ENCODE measurements around the gene YPEL4.

Gene YPEL4

GRCh38 chr11:57630171-57630570, 19.5 kb downstream of the YPEL4 start:
- DNase-seq, result no peak

- DNase-seq, result no peak
These were observed 22.8 kb downstream of the YPEL4 start for GRCh38 chr11:57626895-57627294.

- DNase-seq, result no peak
These were observed 24.8 kb downstream of the YPEL4 start for GRCh38 chr11:57624864-57625263.

- DNase-seq, result no peak
These were observed 27.4 kb downstream of the YPEL4 start for GRCh38 chr11:57622263-57622662.

GRCh38 chr11:57620467-57620866, 29.2 kb downstream of the YPEL4 start:
- no peak for DNase-seq

- DNase-seq, result no peak
These were observed 30.4 kb downstream of the YPEL4 start for GRCh38 chr11:57619331-57619730.

GRCh38 chr11:57618438-57618837, 31.3 kb downstream of the YPEL4 start:
- no peak for DNase-seq

- DNase-seq, result no peak
These were observed 33.1 kb downstream of the YPEL4 start for GRCh38 chr11:57616595-57616994.

GRCh38 chr11:57615308-57615707, 34.4 kb downstream of the YPEL4 start:
- no peak for DNase-seq

- no peak for DNase-seq
These were observed 35.4 kb downstream of the YPEL4 start for GRCh38 chr11:57614234-57614772.

GRCh38 chr11:57610170-57610569, 39.5 kb downstream of the YPEL4 start:
- DNase-seq, result no peak

GRCh38 chr11:57605028-57605420, 44.7 kb downstream of the YPEL4 start:
- no peak for DNase-seq

- no peak for DNase-seq
These were observed 45.2 kb downstream of the YPEL4 start for GRCh38 chr11:57604296-57605027.

- no peak for DNase-seq
These were observed 48.4 kb downstream of the YPEL4 start for GRCh38 chr11:57601297-57601696.

GRCh38 chr11:57599381-57599780, 50.3 kb downstream of the YPEL4 start:
- DNase-seq, result no peak

GRCh38 chr11:57598831-57599155, 50.9 kb downstream of the YPEL4 start:
- no peak for DNase-seq

GRCh38 chr11:57597916-57598830, 51.5 kb downstream of the YPEL4 start:
- DNase-seq, result no peak

GRCh38 chr11:57597461-57597915, 52.2 kb downstream of the YPEL4 start, which contains the start of gene SERPING1:
TSS of gene SERPING1 (plus strand) at chr11:57597685. CDS start at chr11:57598271, 586 bp downstream.
- no peak for DNase-seq

GRCh38 chr11:57596266-57596885, 53.3 kb downstream of the YPEL4 start:
- DNase-seq, result no peak

Measured in T1000 (cell line).